Activated T-helper 1 cell treated with anti-CD3 and anti-CD28 coated beads, Interleukin-12 subunit alpha, Interleukin-12 subunit beta, Interleukin-2, Interleukin-4 antibody, amounts not matched to agents 30 ng/mL and 10 ng/mL and 1 ng/mL, durations not matched to agents 14 hours and 24 hours and 36 hours (primary cell): ENCODE data around the gene SNAI3. TPM values are rescaled to one million over a fixed set of nuclear protein-coding genes. Genes with fewer than 3 reads are reported as not detected.

Source experiments
- DNase-seq: peaks from one replicate; pipeline ENCODE4 v3.0.0; 2021; ENCODE audit warnings: low spot score
- H3K27ac Mint-ChIP-seq: one replicate; pipeline ENCODE4 v1.8.0; 2021; ENCODE audit warnings: mild to moderate bottlenecking, mixed read lengths
- H3K27me3 Mint-ChIP-seq: one replicate; pipeline ENCODE4 v1.8.0; 2022; ENCODE audit warnings: mild to moderate bottlenecking, moderate library complexity, mixed read lengths; ENCODE audit not compliant: insufficient read depth
- H3K36me3 Mint-ChIP-seq: one replicate; pipeline ENCODE4 v1.8.0; 2021; ENCODE audit warnings: low read depth, mixed read lengths
- H3K4me1 Mint-ChIP-seq: one replicate; pipeline ENCODE4 v1.8.0; 2021; ENCODE audit warnings: low read depth, mixed read lengths
- H3K4me3 Mint-ChIP-seq: one replicate; pipeline ENCODE4 v1.8.0; 2021; ENCODE audit warnings: mild to moderate bottlenecking, moderate library complexity, mixed read lengths
- H3K9me3 Mint-ChIP-seq: one replicate; pipeline ENCODE4 v1.8.0; 2021; ENCODE audit warnings: mixed read lengths
- intact Hi-C: fragments of 100-400 bp; cut with micrococcal nuclease; formaldehyde crosslinking; loops from one replicate; pipeline ENCODE4 v1.15.1; 2024
- total RNA-seq: library from RNA; stranded (reverse); gene quantifications from 2 replicates; pipeline ENCODE4 v1.2.3, GENCODE V29; 2022

Gene SNAI3
- total RNA-seq, 1 donor from 2014 or later: 2.4 TPM

DNA sequence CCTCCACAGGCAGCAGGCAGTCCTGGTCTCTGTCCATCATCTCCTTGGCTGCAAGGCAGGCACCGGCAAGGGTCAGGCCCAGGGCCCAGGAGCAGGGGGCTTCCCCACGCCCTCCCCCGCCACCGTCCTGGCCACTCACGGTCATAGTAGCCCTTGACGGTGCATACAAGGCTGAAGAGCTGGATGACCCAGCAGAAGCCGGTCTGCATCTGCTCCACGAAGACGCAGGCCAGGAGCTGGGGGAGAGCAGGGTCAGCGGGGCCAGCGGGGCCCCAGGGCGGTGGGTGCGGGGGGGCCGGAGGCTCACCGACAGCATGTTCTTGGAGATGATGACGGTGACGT lies 40.1 kb upstream of the SNAI3 start:
- Mint-ChIP-seq H3K36me3 (peaks cover 24% of the 10 kb centered on the region), H3K9me3 (no peaks in the 10 kb centered on the region), H3K4me1 (no peaks in the 10 kb centered on the region), H3K4me3 (no peak overlapping the region), H3K27ac (no peak overlapping the region), H3K27me3 (no peaks in the 10 kb centered on the region)
- DNase-seq: no peak
- intact Hi-C loops: no loop called here

- Mint-ChIP-seq H3K4me3 (no peak overlapping the region), H3K27ac (no peak overlapping the region), H3K27me3 (no peaks in the 10 kb centered on the region), H3K9me3 (no peaks in the 10 kb centered on the region), H3K36me3 (peaks cover 19% of the 10 kb centered on the region), H3K4me1 (no peaks in the 10 kb centered on the region)
- no peak for DNase-seq
- intact Hi-C loops: no loop called here
These were observed 39.5 kb upstream of the SNAI3 start for GRCh38 chr16:88725609-88726407.

DNA sequence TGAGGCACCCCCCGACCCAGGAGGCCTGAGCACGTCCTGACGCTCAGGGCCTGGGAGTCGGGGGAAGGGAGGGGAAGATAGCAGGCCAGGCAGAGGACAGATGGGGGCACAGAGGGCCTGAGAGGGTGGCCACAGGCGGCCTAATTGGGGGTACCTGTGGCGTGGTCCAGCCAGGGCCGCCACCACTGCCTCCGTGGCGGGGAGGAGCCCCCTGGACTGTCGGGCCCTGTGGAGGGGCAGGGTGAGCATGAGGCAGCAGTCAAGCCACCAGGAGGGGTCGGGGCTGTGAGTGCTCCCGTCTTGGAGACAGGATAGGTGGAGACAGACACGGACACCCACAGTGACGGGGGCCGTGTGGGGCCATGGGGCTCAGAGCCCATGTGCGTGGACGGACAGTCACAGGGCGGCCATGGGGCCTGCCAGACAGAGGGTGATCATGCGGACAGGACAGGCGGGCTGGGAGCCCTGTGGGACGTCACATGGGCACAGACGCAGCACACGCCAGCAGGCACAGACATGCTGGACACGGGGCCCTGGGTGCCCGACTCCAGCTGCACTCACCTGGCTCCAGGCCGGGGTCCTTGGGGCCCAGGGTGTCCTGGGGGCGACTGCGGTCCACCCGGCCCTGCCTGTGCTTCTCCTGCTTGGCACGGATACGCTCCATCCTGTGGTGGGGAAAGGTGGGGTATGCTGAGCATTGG lies 38.7 kb upstream of the SNAI3 start:
- no peak for DNase-seq
- intact Hi-C loops: no loop called here
- Mint-ChIP-seq H3K27me3 (no peaks in the 10 kb centered on the region), H3K9me3 (no peaks in the 10 kb centered on the region), H3K4me3 (no peak overlapping the region), H3K27ac (no peak overlapping the region), H3K36me3 (peaks cover 21% of the 10 kb centered on the region), H3K4me1 (no peaks in the 10 kb centered on the region)

DNA sequence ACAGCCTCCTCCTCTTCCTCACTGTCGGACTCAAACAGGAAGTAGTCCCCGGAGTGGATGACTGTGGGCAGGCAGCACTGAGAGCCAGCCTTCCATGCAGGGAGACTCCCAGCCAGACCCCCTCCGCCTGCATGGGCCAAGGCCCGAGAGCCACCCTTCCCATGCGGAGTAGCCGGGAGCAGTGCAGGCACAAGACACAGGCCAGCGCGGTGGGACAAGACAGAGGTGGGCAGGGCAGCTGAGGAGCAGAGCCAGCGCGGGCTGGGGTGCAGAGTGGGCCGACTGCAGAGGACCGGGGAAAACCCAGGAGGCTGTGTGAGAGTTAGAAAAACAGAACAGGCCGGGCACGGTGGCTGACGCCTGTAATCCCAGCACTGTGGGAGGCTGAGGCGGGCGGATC lies 37.6 kb upstream of the SNAI3 start:
- no peak for DNase-seq
- H3K4me3 Mint-ChIP-seq: no peak overlapping the region
- H3K36me3 Mint-ChIP-seq: peaks cover 23% of the 10 kb centered on the region
- H3K27me3 Mint-ChIP-seq: no peaks in the 10 kb centered on the region
- no peaks in the 10 kb centered on the region for H3K9me3 Mint-ChIP-seq
- peak overlapping the region; percentile 48 for H3K27ac Mint-ChIP-seq
- intact Hi-C loops: no loop called here
- no peaks in the 10 kb centered on the region for H3K4me1 Mint-ChIP-seq

GRCh38 chr16:88723507-88723887 lies 37.2 kb upstream of the SNAI3 start:
- intact Hi-C loops: no loop called here
- Mint-ChIP-seq H3K36me3 (peaks cover 25% of the 10 kb centered on the region), H3K4me1 (no peaks in the 10 kb centered on the region)

GRCh38 chr16:88722784-88723506 lies 36.6 kb upstream of the SNAI3 start:
- Mint-ChIP-seq H3K4me1 (no peaks in the 10 kb centered on the region), H3K27ac (no peak overlapping the region), H3K4me3 (no peak overlapping the region), H3K9me3 (no peaks in the 10 kb centered on the region), H3K36me3 (peaks cover 25% of the 10 kb centered on the region), H3K27me3 (no peaks in the 10 kb centered on the region)
- intact Hi-C loops: no loop called here
- DNase-seq: no peak

More at GRCh38 chr16:88723507-88723887, 37.2 kb upstream of the SNAI3 start:
- Mint-ChIP-seq H3K9me3 (no peaks in the 10 kb centered on the region), H3K4me3 (no peak overlapping the region), H3K27me3 (no peaks in the 10 kb centered on the region), H3K27ac (no peak overlapping the region)
- no peak for DNase-seq

DNA sequence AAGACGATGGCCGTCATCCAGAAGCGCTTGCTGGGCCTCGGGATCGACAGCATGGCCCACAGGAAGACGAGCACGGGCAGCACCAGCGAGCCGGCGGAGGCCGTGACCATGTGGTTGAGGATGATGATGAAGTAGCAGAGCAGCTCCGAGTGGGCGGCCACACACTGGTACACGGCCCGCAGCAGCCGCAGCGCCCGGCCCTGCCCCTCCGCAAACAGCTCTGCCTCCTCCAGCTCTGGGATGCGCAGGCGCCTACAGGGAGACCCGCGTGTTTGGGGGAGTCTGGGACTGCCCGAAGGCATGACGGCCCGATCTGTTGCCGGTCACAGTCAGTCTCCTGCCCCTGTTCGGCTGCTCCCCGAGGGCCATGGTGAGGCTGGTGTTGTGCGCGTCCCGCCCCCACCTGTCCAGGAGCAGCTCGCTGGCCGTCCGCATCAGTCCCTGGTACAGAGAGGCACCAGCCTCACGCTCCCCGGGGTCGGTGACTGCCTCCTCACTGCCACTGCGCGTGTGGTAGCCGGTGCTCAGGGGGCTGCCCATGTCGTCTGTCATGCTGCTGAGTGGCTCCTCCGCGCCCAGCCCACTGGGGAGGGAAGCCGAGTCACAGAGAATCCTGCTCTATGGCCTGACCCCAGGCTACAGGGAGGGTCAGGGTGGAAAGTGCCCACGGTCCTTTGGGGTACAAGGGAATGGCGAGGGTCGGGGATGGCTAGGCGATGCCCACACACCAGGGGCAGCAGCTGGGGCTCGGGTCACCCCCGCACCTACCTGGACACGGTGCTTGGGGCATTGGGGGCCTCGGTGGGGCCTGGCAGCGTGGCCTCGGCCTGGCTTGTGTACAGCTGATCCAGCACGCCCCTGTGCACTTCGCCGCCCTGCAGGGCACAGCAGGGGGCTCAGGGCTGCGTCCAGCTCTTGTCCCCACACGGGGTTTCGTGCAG lies 35.8 kb upstream of the SNAI3 start:
- Mint-ChIP-seq H3K27ac (no peak overlapping the region), H3K9me3 (no peaks in the 10 kb centered on the region), H3K36me3 (peaks cover 29% of the 10 kb centered on the region), H3K4me3 (no peak overlapping the region), H3K27me3 (no peaks in the 10 kb centered on the region), H3K4me1 (no peaks in the 10 kb centered on the region)
- intact Hi-C loops: no loop called here
- no peak for DNase-seq

GRCh38 chr16:88721236-88721635 lies 34.9 kb upstream of the SNAI3 start:
- peaks cover 29% of the 10 kb centered on the region for H3K36me3 Mint-ChIP-seq
- H3K4me1 Mint-ChIP-seq: no peaks in the 10 kb centered on the region

DNA sequence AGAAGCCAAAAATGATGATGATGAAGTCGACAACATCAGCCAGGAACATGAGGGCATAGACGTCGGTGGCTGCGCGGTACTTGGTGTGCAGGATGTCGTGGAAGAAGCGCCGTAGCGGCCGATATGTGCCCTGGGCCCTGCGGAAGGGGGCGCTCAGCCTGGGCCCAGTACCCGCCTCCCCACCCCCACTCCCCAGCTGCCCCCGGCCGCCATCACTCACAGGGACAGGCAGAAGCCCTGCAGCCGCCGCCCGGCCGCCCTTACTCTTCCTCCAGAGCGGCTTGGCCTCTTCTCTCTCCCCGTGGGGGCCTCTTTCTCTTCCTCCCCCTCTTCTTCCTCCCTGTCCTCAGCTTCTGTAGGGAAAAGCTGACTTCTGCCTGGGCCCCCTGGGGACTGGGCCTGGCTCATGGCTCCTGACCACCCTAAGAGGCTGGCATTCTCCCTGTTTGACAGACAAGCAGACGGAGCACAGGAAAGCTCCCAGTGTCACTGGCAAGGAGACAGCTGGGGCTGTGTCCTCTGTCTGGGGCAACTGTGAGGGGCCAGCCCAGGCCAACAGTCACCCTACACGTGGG lies 34.2 kb upstream of the SNAI3 start:
- Mint-ChIP-seq H3K36me3 (peaks cover 26% of the 10 kb centered on the region), H3K9me3 (no peaks in the 10 kb centered on the region), H3K4me3 (no peak overlapping the region), H3K4me1 (no peaks in the 10 kb centered on the region), H3K27ac (no peak overlapping the region), H3K27me3 (no peaks in the 10 kb centered on the region)
- intact Hi-C loops: no loop called here
- DNase-seq: no peak

More at GRCh38 chr16:88721236-88721635, 34.9 kb upstream of the SNAI3 start:
- Mint-ChIP-seq H3K4me3 (no peak overlapping the region), H3K27me3 (no peaks in the 10 kb centered on the region), H3K9me3 (no peaks in the 10 kb centered on the region), H3K27ac (no peak overlapping the region)
- no peak for DNase-seq
- intact Hi-C loops: no loop called here

GRCh38 chr16:88719933-88720296 lies 33.6 kb upstream of the SNAI3 start:
- no peaks in the 10 kb centered on the region for H3K27me3 Mint-ChIP-seq
- intact Hi-C loops: no loop called here
- DNase-seq: no peak
- H3K4me3 Mint-ChIP-seq: no peak overlapping the region
- peaks cover 26% of the 10 kb centered on the region for H3K36me3 Mint-ChIP-seq
- no peak overlapping the region for H3K27ac Mint-ChIP-seq
- H3K9me3 Mint-ChIP-seq: no peaks in the 10 kb centered on the region
- H3K4me1 Mint-ChIP-seq: no peaks in the 10 kb centered on the region

GRCh38 chr16:88719267-88719932 lies 33.1 kb upstream of the SNAI3 start:
- DNase-seq: no peak
- H3K4me3 Mint-ChIP-seq: no peak overlapping the region
- H3K9me3 Mint-ChIP-seq: no peaks in the 10 kb centered on the region
- intact Hi-C loops: no loop called here
- no peaks in the 10 kb centered on the region for H3K4me1 Mint-ChIP-seq
- no peak overlapping the region for H3K27ac Mint-ChIP-seq
- no peaks in the 10 kb centered on the region for H3K27me3 Mint-ChIP-seq
- H3K36me3 Mint-ChIP-seq: peaks cover 23% of the 10 kb centered on the region

GRCh38 chr16:88718178-88718577 lies 31.9 kb upstream of the SNAI3 start:
- peaks cover 22% of the 10 kb centered on the region for H3K36me3 Mint-ChIP-seq
- H3K27me3 Mint-ChIP-seq: no peaks in the 10 kb centered on the region
- no peak overlapping the region for H3K4me3 Mint-ChIP-seq
- intact Hi-C loops: no loop called here
- no peak overlapping the region for H3K27ac Mint-ChIP-seq
- no peaks in the 10 kb centered on the region for H3K4me1 Mint-ChIP-seq
- no peaks in the 10 kb centered on the region for H3K9me3 Mint-ChIP-seq
- DNase-seq: no peak
